GM19467 (cell line): ENCODE measurements around the gene CLINT1.
"Not testable (repeated sequence)": the region's sequence is repeated elsewhere in the genome, so short reads cannot be mapped to it uniquely, and the experiment has no call there.

Source experiments
- ATAC-seq: cut with Tn5 transposase; IDR thresholded peaks from one replicate; pipeline ENCODE4 v1.9.1; 2021; ENCODE audit warnings: mild to moderate bottlenecking, moderate library complexity; ENCODE audit not compliant: unreplicated experiment

Gene CLINT1

GRCh38 chr5:157864067-157864466 lies 5.1 kb upstream of the CLINT1 start:
- no peak for ATAC-seq

GRCh38 chr5:157862183-157862851 lies 3.4 kb upstream of the CLINT1 start:
- ATAC-seq = no peak

- ATAC-seq = peak; percentile 71
Observed at GRCh38 chr5:157860898-157861890, 2.2 kb upstream of the CLINT1 start.

- no peak for ATAC-seq
Observed at GRCh38 chr5:157859227-157859575, 256 bp upstream of the CLINT1 start.

GRCh38 chr5:157857816-157858526 lies 974 bp downstream of the CLINT1 start:
- ATAC-seq = no peak

- ATAC-seq = no peak
Observed at GRCh38 chr5:157855404-157855994, 3.4 kb downstream of the CLINT1 start.

- not testable (repeated sequence) for ATAC-seq
Observed at GRCh38 chr5:157853365-157853764, 5.6 kb downstream of the CLINT1 start.

- no peak for ATAC-seq
Observed at GRCh38 chr5:157845914-157846598, 12.9 kb downstream of the CLINT1 start.

- no peak for ATAC-seq
Observed at GRCh38 chr5:157842787-157843186, 16.2 kb downstream of the CLINT1 start.

- ATAC-seq = no peak
Observed at GRCh38 chr5:157842185-157842584, 16.8 kb downstream of the CLINT1 start.

GRCh38 chr5:157839157-157839795 lies 19.7 kb downstream of the CLINT1 start:
- no peak for ATAC-seq

- no peak for ATAC-seq
Observed at GRCh38 chr5:157836121-157836753, 22.7 kb downstream of the CLINT1 start.

GRCh38 chr5:157835041-157835440 lies 23.9 kb downstream of the CLINT1 start:
- no peak for ATAC-seq

GRCh38 chr5:157828944-157829639 lies 29.9 kb downstream of the CLINT1 start:
- ATAC-seq = no peak

- ATAC-seq = no peak
Observed at GRCh38 chr5:157828105-157828943, 30.6 kb downstream of the CLINT1 start.

- no peak for ATAC-seq
Observed at GRCh38 chr5:157827423-157827822, 31.5 kb downstream of the CLINT1 start.

- ATAC-seq = no peak
Observed at GRCh38 chr5:157823655-157824054, 35.3 kb downstream of the CLINT1 start.
